C4-2B (cell line): ENCODE data around the gene FRMD4A.

ENCODE experiments used
- ZFX ChIP-seq: fragments of 450-650 bp; IDR thresholded peaks from 2 replicates; pipeline ENCODE4 v1.6.1; 2017
- TF ChIP-seq, protein P1 (sequence below): fragments of 450-650 bp; conservative IDR thresholded peaks from 2 replicates; pipeline ENCODE4 v1.5.1; 2017; ENCODE audit warnings: mild to moderate bottlenecking

DNA sequence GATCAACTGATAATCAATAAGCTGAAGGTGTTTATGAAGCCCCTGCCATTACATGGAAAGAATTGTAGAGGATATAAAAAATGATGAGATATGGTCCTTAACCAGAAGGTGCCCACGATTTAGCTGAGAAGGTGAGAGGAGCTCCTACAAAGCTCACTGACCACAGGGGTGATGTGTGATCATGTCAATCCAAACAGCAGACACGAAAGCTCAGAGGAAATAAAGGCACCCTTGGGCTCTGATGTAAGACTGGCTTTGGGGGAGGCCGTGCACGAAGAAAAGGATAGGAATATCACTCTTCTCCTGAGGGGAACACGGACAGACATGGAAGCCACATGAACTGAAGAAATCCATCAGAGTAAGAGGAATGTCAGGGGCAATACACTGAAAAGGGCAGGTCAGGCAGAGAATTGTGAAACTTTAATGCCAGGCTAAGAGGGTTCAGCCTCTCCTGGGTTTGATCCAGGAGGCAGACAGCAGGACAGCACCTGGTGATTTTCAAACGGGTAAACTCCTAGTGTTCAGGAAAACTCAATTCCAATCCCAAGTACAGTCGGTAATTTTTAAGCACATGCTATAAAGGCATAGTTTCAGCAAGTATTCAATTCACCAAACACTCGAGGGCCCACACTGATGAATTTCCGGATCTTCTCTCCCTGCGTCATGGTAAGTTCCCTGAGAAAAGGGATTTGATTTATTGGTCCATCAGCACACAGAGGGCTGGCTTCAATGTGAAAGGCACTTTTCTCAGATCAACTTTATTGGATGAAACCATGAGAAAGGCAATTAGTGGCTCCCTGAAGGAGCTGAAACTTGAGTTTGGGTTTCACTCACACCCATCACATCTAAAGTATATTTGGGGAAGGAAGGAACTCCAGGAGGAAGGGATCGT lies 580.2 kb downstream of the FRMD4A start:
- TF ChIP-seq, protein P1, sequence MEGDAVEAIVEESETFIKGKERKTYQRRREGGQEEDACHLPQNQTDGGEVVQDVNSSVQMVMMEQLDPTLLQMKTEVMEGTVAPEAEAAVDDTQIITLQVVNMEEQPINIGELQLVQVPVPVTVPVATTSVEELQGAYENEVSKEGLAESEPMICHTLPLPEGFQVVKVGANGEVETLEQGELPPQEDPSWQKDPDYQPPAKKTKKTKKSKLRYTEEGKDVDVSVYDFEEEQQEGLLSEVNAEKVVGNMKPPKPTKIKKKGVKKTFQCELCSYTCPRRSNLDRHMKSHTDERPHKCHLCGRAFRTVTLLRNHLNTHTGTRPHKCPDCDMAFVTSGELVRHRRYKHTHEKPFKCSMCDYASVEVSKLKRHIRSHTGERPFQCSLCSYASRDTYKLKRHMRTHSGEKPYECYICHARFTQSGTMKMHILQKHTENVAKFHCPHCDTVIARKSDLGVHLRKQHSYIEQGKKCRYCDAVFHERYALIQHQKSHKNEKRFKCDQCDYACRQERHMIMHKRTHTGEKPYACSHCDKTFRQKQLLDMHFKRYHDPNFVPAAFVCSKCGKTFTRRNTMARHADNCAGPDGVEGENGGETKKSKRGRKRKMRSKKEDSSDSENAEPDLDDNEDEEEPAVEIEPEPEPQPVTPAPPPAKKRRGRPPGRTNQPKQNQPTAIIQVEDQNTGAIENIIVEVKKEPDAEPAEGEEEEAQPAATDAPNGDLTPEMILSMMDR, result no peak
- TF ChIP-seq ZFX, result no peak
